ENCODE data around the gene KIRREL3. TPM values are rescaled to one million over a fixed set of nuclear protein-coding genes. Genes with fewer than 3 reads are reported as not detected.

KIRREL3 gene
- total RNA-seq, 5 donors from 2014 or later (not counting 1 experiment from before 2014, with no cell fraction given), result not detected

DNA sequence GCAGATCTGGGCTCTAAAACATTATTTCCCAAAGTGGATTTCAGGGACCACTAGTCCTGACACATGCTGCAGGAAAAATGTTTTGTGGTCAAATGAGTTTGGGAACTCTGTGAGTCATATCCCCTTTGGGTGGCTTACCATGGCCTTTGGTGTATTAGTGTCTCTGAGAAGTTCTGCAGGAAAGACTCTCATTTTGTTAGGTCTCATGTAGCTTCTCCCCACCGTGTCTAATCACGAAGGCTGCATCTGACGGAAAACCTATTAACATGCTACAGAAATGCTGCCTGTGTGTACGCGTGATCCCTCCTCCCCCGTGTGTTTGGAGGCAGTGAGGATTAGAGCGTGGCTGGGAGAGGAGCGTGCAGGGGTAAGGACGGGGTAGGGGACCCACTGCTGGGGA, 453.4 kb downstream of the KIRREL3 start:
- peaks cover 14 to 19% of the 10 kb centered on the region in 2 donors for H3K27me3 Mint-ChIP-seq
- Histone ChIP-seq H3K36me3 (ENCODE audit: control insufficient read depth in 2 of 2, extremely low read depth in 1 of 2, insufficient read depth in 1 of 2, low read length in 1 of 2) (no peaks in the 10 kb centered on the region), H3K9me3 (no peaks in the 10 kb centered on the region), H3K4me3 (ENCODE audit: control insufficient read depth in 1 of 2, extremely low read depth in 1 of 2, low read length in 1 of 2) (no peak overlapping the region), H3K27me3 (replicated peaks in 1 of 2; ENCODE audit: control insufficient read depth in 2 of 2, extremely low read depth in 1 of 2, insufficient read depth in 2 of 2, low read length in 1 of 2) (peaks cover 0 to 28% of the 10 kb centered on the region in 2 experiments), H3K27ac (ENCODE audit: low read length) (no peak overlapping the region), H3K4me1 (ENCODE audit: control insufficient read depth in 1 of 2, extremely low read depth in 1 of 2, insufficient read depth in 2 of 2, low read length in 2 of 2) (no peaks in the 10 kb centered on the region)
- DNase-seq (no peak), ATAC-seq (replicated peaks in 1 of 4) (no peak)
- H3K4me1 Mint-ChIP-seq, result no peaks in the 10 kb centered on the region
- POLR2A ChIA-PET, result no interaction called here
- no peaks in the 10 kb centered on the region for H3K9me3 Mint-ChIP-seq
- 100% methylated on average over 2 of the region's 9 CpGs for WGBS (ENCODE audit: insufficient coverage)
- H3K4me3 Mint-ChIP-seq, result no peak overlapping the region
- CTCF ChIA-PET, result no interaction called here
- H3K27ac Mint-ChIP-seq, result no peak overlapping the region
- no peaks in the 10 kb centered on the region for H3K36me3 Mint-ChIP-seq

DNA sequence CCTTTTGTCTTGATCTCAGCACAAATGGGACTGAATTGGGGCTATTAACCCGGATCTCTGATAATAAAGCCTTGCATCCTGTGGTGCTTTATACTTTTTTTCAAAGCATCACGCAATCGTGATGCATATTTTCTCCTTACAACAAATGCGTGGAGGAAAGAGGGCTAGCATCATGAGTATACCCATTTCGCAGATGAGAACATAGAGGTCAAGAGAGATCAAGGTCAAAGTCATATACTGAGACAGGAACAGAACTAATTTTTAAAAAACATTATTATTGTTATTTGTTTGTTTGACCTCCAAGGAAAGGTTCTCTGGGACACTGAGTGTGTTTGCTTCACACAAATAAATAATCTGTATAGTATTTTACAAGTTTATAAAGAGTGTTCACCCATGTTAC, 453.9 kb downstream of the KIRREL3 start:
- Histone ChIP-seq H3K4me1 (ENCODE audit: control insufficient read depth in 1 of 2, extremely low read depth in 1 of 2, insufficient read depth in 2 of 2, low read length in 2 of 2) (no peaks in the 10 kb centered on the region), H3K27me3 (replicated peaks in 1 of 2; ENCODE audit: control insufficient read depth in 2 of 2, extremely low read depth in 1 of 2, insufficient read depth in 2 of 2, low read length in 1 of 2) (peaks cover 0 to 30% of the 10 kb centered on the region in 2 experiments), H3K36me3 (ENCODE audit: control insufficient read depth in 2 of 2, extremely low read depth in 1 of 2, insufficient read depth in 1 of 2, low read length in 1 of 2) (no peaks in the 10 kb centered on the region), H3K4me3 (ENCODE audit: control insufficient read depth in 1 of 2, extremely low read depth in 1 of 2, low read length in 1 of 2) (no peak overlapping the region), H3K27ac (ENCODE audit: low read length) (no peak overlapping the region), H3K9me3 (no peaks in the 10 kb centered on the region)
- H3K4me3 Mint-ChIP-seq, result no peak overlapping the region
- no CpG with 5 or more reads among the region's 5 CpGs for WGBS (ENCODE audit: insufficient coverage)
- ATAC-seq (replicated peaks in 1 of 4), result no peak
- POLR2A ChIA-PET, result no interaction called here
- no peaks in the 10 kb centered on the region for H3K4me1 Mint-ChIP-seq
- peaks cover 16 to 19% of the 10 kb centered on the region in 2 donors for H3K27me3 Mint-ChIP-seq
- no peak overlapping the region for H3K27ac Mint-ChIP-seq
- no peak for DNase-seq
- no peaks in the 10 kb centered on the region for H3K9me3 Mint-ChIP-seq
- no peaks in the 10 kb centered on the region for H3K36me3 Mint-ChIP-seq
- CTCF ChIA-PET, result no interaction called here

DNA sequence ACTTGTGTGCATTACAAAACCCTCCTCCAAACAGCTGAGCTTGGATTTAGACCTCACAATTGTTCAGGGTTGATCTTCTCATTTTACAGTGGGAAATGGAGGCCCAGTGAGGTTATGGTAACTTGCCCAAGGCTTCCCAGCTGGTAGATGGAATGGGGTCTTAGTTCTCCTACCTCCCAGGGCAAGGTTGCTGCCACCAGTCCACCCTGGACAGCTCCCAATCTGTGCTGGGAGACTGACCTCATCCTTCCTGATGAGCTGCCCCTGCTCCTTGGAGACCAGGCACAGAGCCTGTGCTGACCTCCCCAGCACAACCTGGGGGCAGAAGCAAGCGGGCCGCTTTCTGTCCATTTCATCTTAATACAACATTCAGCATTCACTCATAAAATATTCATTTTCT, 454.4 kb downstream of the KIRREL3 start:
- 100% methylated on average over 2 of the region's 2 CpGs for WGBS (ENCODE audit: insufficient coverage)
- no peak overlapping the region for H3K27ac ChIP-seq (ENCODE audit: low read length)
- ATAC-seq (replicated peaks in 1 of 4) (no peak), DNase-seq (no peak)
- H3K27me3 ChIP-seq (replicated peaks in 1 of 2; ENCODE audit: control insufficient read depth in 2 of 2, extremely low read depth in 1 of 2, insufficient read depth in 2 of 2, low read length in 1 of 2), result peaks cover 0 to 31% of the 10 kb centered on the region in 2 experiments
- H3K27ac Mint-ChIP-seq, result no peak overlapping the region
- no peaks in the 10 kb centered on the region for H3K36me3 ChIP-seq (ENCODE audit: control insufficient read depth in 2 of 2, extremely low read depth in 1 of 2, insufficient read depth in 1 of 2, low read length in 1 of 2)
- ChIA-PET CTCF (no interaction called here), POLR2A (no interaction called here)
- no peaks in the 10 kb centered on the region for H3K4me1 Mint-ChIP-seq
- H3K4me3 Mint-ChIP-seq, result no peak overlapping the region
- no peaks in the 10 kb centered on the region for H3K4me1 ChIP-seq (ENCODE audit: control insufficient read depth in 1 of 2, extremely low read depth in 1 of 2, insufficient read depth in 2 of 2, low read length in 2 of 2)
- H3K27me3 Mint-ChIP-seq, result peaks cover 16 to 19% of the 10 kb centered on the region in 2 donors
- H3K36me3 Mint-ChIP-seq, result no peaks in the 10 kb centered on the region
- H3K9me3 Mint-ChIP-seq, result no peaks in the 10 kb centered on the region
- no peak overlapping the region for H3K4me3 ChIP-seq (ENCODE audit: control insufficient read depth in 1 of 2, extremely low read depth in 1 of 2, low read length in 1 of 2)
- H3K9me3 ChIP-seq, result no peaks in the 10 kb centered on the region

DNA sequence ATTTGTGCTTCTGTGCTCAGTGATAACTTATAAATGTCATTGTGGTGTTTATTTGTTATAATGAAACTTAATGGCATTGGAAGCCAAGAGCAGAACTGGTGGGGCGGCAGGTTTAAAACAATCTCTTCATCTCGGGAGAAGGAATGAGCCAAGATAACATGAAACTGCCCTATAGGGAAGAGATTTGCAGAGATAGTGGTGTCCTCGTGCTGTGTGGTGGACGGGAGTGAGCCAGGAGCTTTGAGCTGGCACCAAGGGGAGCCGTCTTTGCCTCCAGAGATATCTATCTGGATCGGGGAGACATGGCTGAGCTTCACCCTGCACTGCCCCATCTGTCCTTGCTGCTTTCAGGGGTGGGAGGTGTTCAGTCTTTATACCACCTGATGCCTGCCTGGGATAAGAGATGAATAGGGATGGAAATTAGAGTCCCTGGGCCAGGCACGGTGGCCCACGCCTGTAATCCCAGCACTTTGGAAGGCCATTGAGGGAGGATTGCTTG, 455.5 kb downstream of the KIRREL3 start:
- no peaks in the 10 kb centered on the region for H3K36me3 Mint-ChIP-seq
- Histone ChIP-seq H3K4me3 (ENCODE audit: control insufficient read depth in 1 of 2, extremely low read depth in 1 of 2, low read length in 1 of 2) (no peak overlapping the region), H3K27me3 (replicated peaks in 1 of 2; ENCODE audit: control insufficient read depth in 2 of 2, extremely low read depth in 1 of 2, insufficient read depth in 2 of 2, low read length in 1 of 2) (peaks cover 0 to 27% of the 10 kb centered on the region in 2 experiments), H3K36me3 (ENCODE audit: control insufficient read depth in 2 of 2, extremely low read depth in 1 of 2, insufficient read depth in 1 of 2, low read length in 1 of 2) (no peaks in the 10 kb centered on the region), H3K27ac (ENCODE audit: low read length) (no peak overlapping the region), H3K9me3 (no peaks in the 10 kb centered on the region), H3K4me1 (ENCODE audit: control insufficient read depth in 1 of 2, extremely low read depth in 1 of 2, insufficient read depth in 2 of 2, low read length in 2 of 2) (no peaks in the 10 kb centered on the region)
- ChIA-PET CTCF (no interaction called here), POLR2A (no interaction called here)
- H3K4me1 Mint-ChIP-seq, result no peaks in the 10 kb centered on the region
- DNase-seq (no peak), ATAC-seq (replicated peaks in 1 of 4) (no peak)
- H3K4me3 Mint-ChIP-seq, result no peak overlapping the region
- H3K27ac Mint-ChIP-seq, result no peak overlapping the region
- peaks cover 16 to 19% of the 10 kb centered on the region in 2 donors for H3K27me3 Mint-ChIP-seq
- no peaks in the 10 kb centered on the region for H3K9me3 Mint-ChIP-seq
- 81% methylated on average over 4 of the region's 8 CpGs for WGBS (ENCODE audit: insufficient coverage)

DNA sequence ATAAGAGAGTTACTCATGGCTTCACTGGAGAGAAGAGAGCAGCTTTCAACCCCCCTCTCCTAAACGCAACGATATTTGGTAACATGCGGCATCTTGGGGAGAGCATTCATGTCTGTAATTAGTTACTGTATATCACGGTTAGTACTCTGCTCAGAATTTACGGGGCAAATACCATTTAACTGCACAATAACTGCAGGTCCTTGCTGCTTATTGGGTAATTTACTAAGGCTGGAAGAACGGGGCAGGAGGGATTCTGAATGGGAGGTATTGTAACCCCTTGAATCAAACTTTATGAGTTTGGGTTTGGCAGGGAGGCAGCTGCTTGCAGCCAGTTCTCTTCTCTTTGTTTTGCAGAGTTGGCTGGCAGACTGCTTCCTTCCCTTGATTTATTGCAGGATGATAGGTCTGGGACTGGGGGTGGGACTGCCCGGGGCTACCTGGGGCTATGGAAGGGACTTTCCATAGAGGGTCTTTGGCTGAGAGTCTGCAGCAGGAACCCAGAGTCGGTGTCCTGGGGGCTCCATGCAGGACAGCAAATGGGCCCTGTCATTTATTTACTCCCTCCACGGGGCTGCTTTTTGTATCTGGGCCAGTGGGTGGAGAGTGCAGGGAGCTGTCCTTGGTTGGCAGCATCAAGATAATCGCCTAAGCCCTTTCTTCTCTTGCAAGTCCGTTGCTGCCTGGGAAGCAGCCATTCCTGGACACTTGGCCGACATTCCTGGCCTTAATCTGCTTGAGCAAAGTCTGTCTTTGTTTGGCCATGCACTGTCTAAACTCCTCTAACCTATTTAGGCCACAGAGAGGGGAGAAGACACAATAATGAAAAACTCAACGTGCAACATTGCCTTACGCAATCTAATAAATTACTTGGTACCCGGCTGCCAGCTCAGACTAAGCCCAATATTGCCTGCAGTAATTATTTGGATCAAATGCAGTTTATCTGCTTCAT, 456.2 kb downstream of the KIRREL3 start:
- 8% methylated on average over 2 of the region's 15 CpGs for WGBS (ENCODE audit: insufficient coverage)
- H3K4me1 Mint-ChIP-seq, result no peaks in the 10 kb centered on the region
- ATAC-seq (replicated peaks in 1 of 4) (no peak), DNase-seq (no peak)
- no peak overlapping the region for H3K4me3 Mint-ChIP-seq
- H3K9me3 ChIP-seq, result no peaks in the 10 kb centered on the region
- H3K4me1 ChIP-seq (ENCODE audit: control insufficient read depth in 1 of 2, extremely low read depth in 1 of 2, insufficient read depth in 2 of 2, low read length in 2 of 2), result no peaks in the 10 kb centered on the region
- no peaks in the 10 kb centered on the region for H3K36me3 Mint-ChIP-seq
- H3K4me3 ChIP-seq (ENCODE audit: control insufficient read depth in 1 of 2, extremely low read depth in 1 of 2, low read length in 1 of 2), result no peak overlapping the region
- no peaks in the 10 kb centered on the region for H3K9me3 Mint-ChIP-seq
- H3K36me3 ChIP-seq (ENCODE audit: control insufficient read depth in 2 of 2, extremely low read depth in 1 of 2, insufficient read depth in 1 of 2, low read length in 1 of 2), result no peaks in the 10 kb centered on the region
- ChIA-PET POLR2A (no interaction called here), CTCF (no interaction called here)
- H3K27ac Mint-ChIP-seq, result no peak overlapping the region
- H3K27me3 ChIP-seq (replicated peaks in 1 of 2; ENCODE audit: control insufficient read depth in 2 of 2, extremely low read depth in 1 of 2, insufficient read depth in 2 of 2, low read length in 1 of 2), result peaks cover 0 to 27% of the 10 kb centered on the region in 2 experiments
- H3K27me3 Mint-ChIP-seq, result peaks cover 16 to 19% of the 10 kb centered on the region in 2 donors
- H3K27ac ChIP-seq (ENCODE audit: low read length), result no peak overlapping the region

DNA sequence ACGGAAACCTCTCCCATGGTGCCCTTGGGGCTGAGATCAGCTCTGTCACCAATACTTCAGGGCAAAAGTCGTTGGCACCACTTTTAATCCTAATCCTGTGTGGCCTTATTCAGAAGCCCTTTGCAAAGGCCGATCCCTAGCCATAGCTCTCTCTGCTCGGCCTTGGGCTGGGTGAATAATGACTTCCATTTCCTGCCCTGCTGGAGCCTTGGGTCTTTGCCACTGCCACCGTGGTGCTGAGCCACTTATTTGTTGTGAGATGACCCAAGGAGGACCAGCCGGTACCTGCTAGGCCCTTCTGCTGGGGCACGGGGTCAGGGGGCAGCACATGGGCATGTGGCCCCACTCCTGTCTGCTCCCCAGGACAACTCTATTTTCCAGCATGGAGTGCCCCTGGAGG, 456.9 kb downstream of the KIRREL3 start:
- H3K36me3 ChIP-seq (ENCODE audit: control insufficient read depth in 2 of 2, extremely low read depth in 1 of 2, insufficient read depth in 1 of 2, low read length in 1 of 2), result no peaks in the 10 kb centered on the region
- ATAC-seq (replicated peaks in 1 of 4) (no peak), DNase-seq (no peak)
- 28% methylated on average over 7 of the region's 7 CpGs for WGBS (ENCODE audit: insufficient coverage)
- H3K4me1 ChIP-seq (ENCODE audit: control insufficient read depth in 1 of 2, extremely low read depth in 1 of 2, insufficient read depth in 2 of 2, low read length in 2 of 2), result no peaks in the 10 kb centered on the region
- Mint-ChIP-seq H3K27me3 (peaks cover 16 to 19% of the 10 kb centered on the region in 2 donors), H3K9me3 (no peaks in the 10 kb centered on the region), H3K4me1 (no peaks in the 10 kb centered on the region), H3K27ac (no peak overlapping the region), H3K4me3 (no peak overlapping the region), H3K36me3 (no peaks in the 10 kb centered on the region)
- ChIA-PET POLR2A (no interaction called here), CTCF (no interaction called here)
- H3K27ac ChIP-seq (ENCODE audit: low read length), result no peak overlapping the region
- no peaks in the 10 kb centered on the region for H3K9me3 ChIP-seq
- H3K27me3 ChIP-seq (replicated peaks in 1 of 2; ENCODE audit: control insufficient read depth in 2 of 2, extremely low read depth in 1 of 2, insufficient read depth in 2 of 2, low read length in 1 of 2), result peaks cover 0 to 27% of the 10 kb centered on the region in 2 experiments
- H3K4me3 ChIP-seq (ENCODE audit: control insufficient read depth in 1 of 2, extremely low read depth in 1 of 2, low read length in 1 of 2), result no peak overlapping the region
